WTC11 (cell line): Measurements from ENCODE around the gene POLR2M. TPM values are rescaled to one million over a fixed set of nuclear protein-coding genes. Genes with fewer than 3 reads are reported as not detected.

ENCODE experiments used
- ATAC-seq: fragments of 200-7000 bp; cut with Tn5 transposase; 2 replicates; pipeline ENCODE4 v1.10.0; 2021; ENCODE audit warnings: mild to moderate bottlenecking, moderate library complexity
- CTCF ChIA-PET: fragments of 300-600 bp; sonication (Branson Sonifier 250); formaldehyde crosslinking; loops from one replicate; lab custom pipeline; 2021; ENCODE audit warnings: antibody characterized with exemption; lab: Charles Lee
- POLR2A ChIA-PET: fragments of 350-600 bp; sonication (Branson Sonifier 250); formaldehyde crosslinking; loops from one replicate; lab custom pipeline; 2021; ENCODE audit warnings: antibody characterized with exemption; lab: Charles Lee
- DNase-seq: peaks from one replicate; pipeline ENCODE4 v3.0.0; 2021; ENCODE audit warnings: low spot score
- H3K27ac Mint-ChIP-seq: 2 replicates; pipeline ENCODE4 v1.8.0; 2021; ENCODE audit warnings: mixed read lengths
- H3K27me3 Mint-ChIP-seq: 2 replicates; pipeline ENCODE4 v1.8.0; 2021; ENCODE audit warnings: low read depth, mild to moderate bottlenecking, moderate library complexity, mixed read lengths
- H3K36me3 Mint-ChIP-seq: 2 replicates; pipeline ENCODE4 v1.8.0; 2021; ENCODE audit warnings: mixed read lengths
- H3K4me1 Mint-ChIP-seq: 2 replicates; pipeline ENCODE4 v1.8.0; 2022; ENCODE audit warnings: mixed read lengths
- H3K4me3 Mint-ChIP-seq: 2 replicates; pipeline ENCODE4 v1.8.0; 2021; ENCODE audit warnings: mild to moderate bottlenecking, moderate library complexity, mixed read lengths
- H3K9me3 Mint-ChIP-seq: 2 replicates; pipeline ENCODE4 v1.8.0; 2021; ENCODE audit warnings: mixed read lengths
- ARID4B ChIP-seq: sonication (generic); formaldehyde crosslinking; IDR thresholded peaks from 2 replicates; pipeline ENCODE4 v1.8.0; 2023; ENCODE audit warnings: missing genetic modification reagents, mild to moderate bottlenecking, borderline replicate concordance
- CTCF ChIP-seq: fragments of 200-600 bp; IDR thresholded peaks from 2 replicates; pipeline ENCODE4 v1.8.0; 2022; ENCODE audit warnings: antibody characterized with exemption
- E2F4 ChIP-seq: sonication (generic); formaldehyde crosslinking; IDR thresholded peaks from 2 replicates; pipeline ENCODE4 v1.8.1; 2022; ENCODE audit warnings: low read depth, mild to moderate bottlenecking, moderate library complexity, missing genetic modification reagents, borderline replicate concordance
- FOXK1 ChIP-seq: sonication (generic); formaldehyde crosslinking; IDR thresholded peaks from 2 replicates; pipeline ENCODE4 v1.8.0; 2022; ENCODE audit warnings: mild to moderate bottlenecking, moderate library complexity, missing genetic modification reagents
- GRHL2 ChIP-seq: fragments of 250-450 bp; sonication (Bioruptor Pico); IDR thresholded peaks from 2 replicates; pipeline ENCODE4 v1.8.0; 2022; ENCODE audit warnings: mild to moderate bottlenecking, moderate library complexity; ENCODE audit not compliant: insufficient replicate concordance, severe bottlenecking
- HMGA2 ChIP-seq: fragments of 250-450 bp; sonication (Bioruptor Pico); IDR thresholded peaks from 2 replicates; pipeline ENCODE4 v1.4.0; 2021; ENCODE audit warnings: mild to moderate bottlenecking, moderate library complexity
- HMGXB4 ChIP-seq: sonication (generic); formaldehyde crosslinking; IDR thresholded peaks from 2 replicates; pipeline ENCODE4 v1.8.1; 2023; ENCODE audit warnings: mild to moderate bottlenecking, moderate library complexity, missing genetic modification reagents
- JAZF1 ChIP-seq: fragments of 250-450 bp; sonication (Bioruptor Pico); IDR thresholded peaks from 2 replicates; pipeline ENCODE4 v1.9.0; 2021; ENCODE audit warnings: moderate library complexity, mild to moderate bottlenecking, inconsistent platforms
- KAT7 ChIP-seq: sonication (generic); formaldehyde crosslinking; IDR thresholded peaks from 2 replicates; pipeline ENCODE4 v1.8.1; 2023; ENCODE audit warnings: missing genetic modification reagents, mild to moderate bottlenecking, borderline replicate concordance
- MYBL2 ChIP-seq: sonication (generic); formaldehyde crosslinking; IDR thresholded peaks from 2 replicates; pipeline ENCODE4 v1.8.1; 2023; ENCODE audit warnings: mild to moderate bottlenecking, moderate library complexity, missing genetic modification reagents
- ZNF396 ChIP-seq: fragments of 250-450 bp; sonication (Bioruptor Pico); IDR thresholded peaks from 2 replicates; pipeline ENCODE4 v1.8.0; 2021; ENCODE audit warnings: mild to moderate bottlenecking, moderate library complexity, borderline replicate concordance
- total RNA-seq: library from RNA; stranded (reverse); gene quantifications from 3 replicates; pipeline ENCODE4 v1.2.3, GENCODE V29; 2021
- TF ChIP-seq, protein P1 (sequence below): fragments of 250-450 bp; sonication (Bioruptor Pico); IDR thresholded peaks from 2 replicates; pipeline ENCODE4 v1.9.0; 2021; ENCODE audit warnings: moderate library complexity, mild to moderate bottlenecking, inconsistent platforms, borderline replicate concordance
- TF ChIP-seq, protein P2 (sequence below): sonication (generic); formaldehyde crosslinking; IDR thresholded peaks from 2 replicates; pipeline ENCODE4 v1.8.1; 2022; ENCODE audit warnings: mild to moderate bottlenecking, moderate library complexity, missing genetic modification reagents
- TF ChIP-seq, protein P3 (sequence below): sonication (generic); formaldehyde crosslinking; IDR thresholded peaks from 2 replicates; pipeline ENCODE4 v1.8.1; 2022; ENCODE audit warnings: mild to moderate bottlenecking, missing genetic modification reagents, moderate library complexity, borderline replicate concordance

The POLR2M gene
- total RNA-seq, 1 experiment from 2014 or later = 84.4 TPM

GRCh38 chr15:57732526-57733331 is 26.2 kb downstream of the POLR2M start:
- H3K9me3 Mint-ChIP-seq = peaks cover 6% of the 10 kb centered on the region
- no peak overlapping the region for H3K27ac Mint-ChIP-seq
- peaks cover 3% of the 10 kb centered on the region; the same call in 1 of the 2 replicates for H3K36me3 Mint-ChIP-seq
- no peak overlapping the region for H3K4me3 Mint-ChIP-seq
- ChIA-PET POLR2A (interaction anchor here (1.5 kb wide), 1 partner anchor 26 kb away, joined by 4 read pairs; the partner anchor contains the start of gene POLR2M), CTCF (interaction anchor here (0.5 to 5.6 kb wide), 28 partner anchors 7 to 338 kb away, joined by 3 to 72 read pairs (median 4); partner anchors contain the start of genes MYZAP and POLR2M)
- peaks cover 15% of the 10 kb centered on the region; the same call in 1 of the 2 replicates for H3K4me1 Mint-ChIP-seq
- TF ChIP-seq, protein P1, sequence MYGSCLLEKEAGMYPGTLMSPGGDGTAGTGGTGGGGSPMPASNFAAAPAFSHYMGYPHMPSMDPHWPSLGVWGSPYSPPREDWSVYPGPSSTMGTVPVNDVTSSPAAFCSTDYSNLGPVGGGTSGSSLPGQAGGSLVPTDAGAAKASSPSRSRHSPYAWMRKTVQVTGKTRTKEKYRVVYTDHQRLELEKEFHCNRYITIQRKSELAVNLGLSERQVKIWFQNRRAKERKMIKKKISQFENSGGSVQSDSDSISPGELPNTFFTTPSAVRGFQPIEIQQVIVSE (CRISPR knock-in tag) = no peak
- TF ChIP-seq, protein P2, sequence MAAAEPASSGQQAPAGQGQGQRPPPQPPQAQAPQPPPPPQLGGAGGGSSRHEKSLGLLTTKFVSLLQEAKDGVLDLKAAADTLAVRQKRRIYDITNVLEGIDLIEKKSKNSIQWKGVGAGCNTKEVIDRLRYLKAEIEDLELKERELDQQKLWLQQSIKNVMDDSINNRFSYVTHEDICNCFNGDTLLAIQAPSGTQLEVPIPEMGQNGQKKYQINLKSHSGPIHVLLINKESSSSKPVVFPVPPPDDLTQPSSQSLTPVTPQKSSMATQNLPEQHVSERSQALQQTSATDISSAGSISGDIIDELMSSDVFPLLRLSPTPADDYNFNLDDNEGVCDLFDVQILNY (CRISPR knock-in tag) = no peak
- TF ChIP-seq ZNF396 (no peak), CTCF (peak; percentile 82), MYBL2 (CRISPR knock-in tag) (no peak)
- peak; percentile 75 for ATAC-seq
- peak; percentile 74 for DNase-seq
- H3K27me3 Mint-ChIP-seq = no peaks in the 10 kb centered on the region

DNA sequence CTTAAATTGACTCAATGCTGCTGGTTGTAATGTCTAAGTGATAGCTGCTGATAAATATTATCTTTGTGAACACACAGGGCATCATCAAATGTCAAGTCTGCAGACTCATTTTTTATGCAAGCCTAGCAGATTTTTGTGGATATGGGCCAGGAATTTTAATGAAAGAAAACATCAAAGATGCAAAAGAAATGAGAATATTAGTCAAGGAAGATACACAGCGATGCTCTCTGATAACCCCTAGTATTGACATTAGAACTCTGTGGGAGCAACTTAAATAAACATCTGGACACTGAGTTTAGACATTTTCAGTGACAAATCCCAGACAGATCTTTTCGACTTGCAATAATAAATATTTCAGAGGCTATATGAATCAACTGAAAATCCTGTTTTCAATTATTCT is 28.3 kb downstream of the POLR2M start:
- TF ChIP-seq KAT7 (CRISPR knock-in tag) = no peak
- no peak for TF ChIP-seq HMGA2 (CRISPR knock-in tag)
- no peak for TF ChIP-seq HMGXB4
- TF ChIP-seq, protein P3, sequence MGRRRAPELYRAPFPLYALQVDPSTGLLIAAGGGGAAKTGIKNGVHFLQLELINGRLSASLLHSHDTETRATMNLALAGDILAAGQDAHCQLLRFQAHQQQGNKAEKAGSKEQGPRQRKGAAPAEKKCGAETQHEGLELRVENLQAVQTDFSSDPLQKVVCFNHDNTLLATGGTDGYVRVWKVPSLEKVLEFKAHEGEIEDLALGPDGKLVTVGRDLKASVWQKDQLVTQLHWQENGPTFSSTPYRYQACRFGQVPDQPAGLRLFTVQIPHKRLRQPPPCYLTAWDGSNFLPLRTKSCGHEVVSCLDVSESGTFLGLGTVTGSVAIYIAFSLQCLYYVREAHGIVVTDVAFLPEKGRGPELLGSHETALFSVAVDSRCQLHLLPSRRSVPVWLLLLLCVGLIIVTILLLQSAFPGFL (CRISPR knock-in tag) = no peak
- TF ChIP-seq FOXK1 (CRISPR knock-in tag) = no peak
- TF ChIP-seq ARID4B (CRISPR knock-in tag) = no peak
- no peak for TF ChIP-seq JAZF1 (CRISPR knock-in tag)
- no peak for TF ChIP-seq E2F4 (CRISPR knock-in tag)
- no peak for TF ChIP-seq GRHL2
- CTCF ChIA-PET = interaction anchor here (0.9 to 5.6 kb wide), 3 partner anchors 17 to 336 kb away, joined by 3 to 72 read pairs (median 3); no protein-coding TSS in a partner anchor
- Mint-ChIP-seq H3K9me3 (peaks cover 6% of the 10 kb centered on the region), H3K4me3 (no peak overlapping the region), H3K36me3 (peaks cover 3% of the 10 kb centered on the region; the same call in 1 of the 2 replicates), H3K27ac (no peak overlapping the region), H3K4me1 (peaks cover 21% of the 10 kb centered on the region), H3K27me3 (no peaks in the 10 kb centered on the region)
- no peak for ATAC-seq
- DNase-seq = no peak
- POLR2A ChIA-PET = no interaction called here
